ENCODE results near the gene FAU. TPM values are rescaled to one million over a fixed set of nuclear protein-coding genes. Genes with fewer than 3 reads are reported as not detected.

Gene FAU
- 697 and 738 TPM in 2 replicates for total RNA-seq
- long read RNA-seq, transcript FAU-207 (5 exons, 847 nt) = major isoform, 177 of 178 reads
- long read RNA-seq, partial matches to known transcripts = 0 of 178 reads
- long read RNA-seq, other reads (novel, unspliced or antisense) = 0 of 178 reads

- H3K9me3 Mint-ChIP-seq = no peaks in the 10 kb centered on the region
- H3K27me3 Mint-ChIP-seq (ENCODE audit: low read depth) = peaks cover 6% of the 10 kb centered on the region
- TF ChIP-seq, protein P1, sequence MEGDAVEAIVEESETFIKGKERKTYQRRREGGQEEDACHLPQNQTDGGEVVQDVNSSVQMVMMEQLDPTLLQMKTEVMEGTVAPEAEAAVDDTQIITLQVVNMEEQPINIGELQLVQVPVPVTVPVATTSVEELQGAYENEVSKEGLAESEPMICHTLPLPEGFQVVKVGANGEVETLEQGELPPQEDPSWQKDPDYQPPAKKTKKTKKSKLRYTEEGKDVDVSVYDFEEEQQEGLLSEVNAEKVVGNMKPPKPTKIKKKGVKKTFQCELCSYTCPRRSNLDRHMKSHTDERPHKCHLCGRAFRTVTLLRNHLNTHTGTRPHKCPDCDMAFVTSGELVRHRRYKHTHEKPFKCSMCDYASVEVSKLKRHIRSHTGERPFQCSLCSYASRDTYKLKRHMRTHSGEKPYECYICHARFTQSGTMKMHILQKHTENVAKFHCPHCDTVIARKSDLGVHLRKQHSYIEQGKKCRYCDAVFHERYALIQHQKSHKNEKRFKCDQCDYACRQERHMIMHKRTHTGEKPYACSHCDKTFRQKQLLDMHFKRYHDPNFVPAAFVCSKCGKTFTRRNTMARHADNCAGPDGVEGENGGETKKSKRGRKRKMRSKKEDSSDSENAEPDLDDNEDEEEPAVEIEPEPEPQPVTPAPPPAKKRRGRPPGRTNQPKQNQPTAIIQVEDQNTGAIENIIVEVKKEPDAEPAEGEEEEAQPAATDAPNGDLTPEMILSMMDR (conservative IDR thresholded peaks at IDR 0.05) = no peak
Observed at GRCh38 chr11:65121865-65122696, at the start of gene FAU, which contains the start of gene MRPL49. Gene FAU, minus strand, starts transcription at chr11:65122134. Its CDS starts 321 bp downstream, at chr11:65121813. Gene MRPL49, plus strand, starts transcription at chr11:65122321. Its CDS starts 26 bp downstream, at chr11:65122347.

GRCh38 chr11:65170058-65170534, 48.2 kb upstream of the FAU start, which contains the start of gene SPDYC:
Gene SPDYC, plus strand, starts transcription at chr11:65170233. Its CDS starts 1,125 bp downstream, at chr11:65171358.
- peak within 1 kb of the TSS; percentile 93 for H3K27ac Mint-ChIP-seq (ENCODE audit: unreplicated experiment)
- H3K4me1 Mint-ChIP-seq = peaks cover 10% of the 10 kb centered on the region
- DNase-seq (ENCODE audit: low read depth, low spot score) = no peak

More at GRCh38 chr11:65121865-65122696, at the start of gene FAU, which contains the start of gene MRPL49:
- peak; percentile 94 for DNase-seq (ENCODE audit: low read depth, low spot score)
- Mint-ChIP-seq H3K27ac (ENCODE audit: unreplicated experiment) (peak within 1 kb of the TSS; percentile 99), H3K36me3 (ENCODE audit: low read depth) (peaks cover 19% of the 10 kb centered on the region), H3K4me3 (peak within 1 kb of the TSS; percentile 100), H3K4me1 (peaks cover 46% of the 10 kb centered on the region)

GRCh38 chr11:65169164-65169641, 47.3 kb upstream of the FAU start:
- Mint-ChIP-seq H3K4me1 (peaks cover 7% of the 10 kb centered on the region), H3K9me3 (no peaks in the 10 kb centered on the region), H3K27ac (ENCODE audit: unreplicated experiment) (peak overlapping the region; percentile 93), H3K27me3 (ENCODE audit: low read depth) (no peaks in the 10 kb centered on the region), H3K4me3 (no peak overlapping the region), H3K36me3 (ENCODE audit: low read depth) (no peaks in the 10 kb centered on the region)
- TF ChIP-seq, protein P1 (conservative IDR thresholded peaks at IDR 0.05) = no peak
- no peak for DNase-seq (ENCODE audit: low read depth, low spot score)

More at GRCh38 chr11:65170058-65170534, 48.2 kb upstream of the FAU start, which contains the start of gene SPDYC:
- no peaks in the 10 kb centered on the region for H3K36me3 Mint-ChIP-seq (ENCODE audit: low read depth)
- H3K9me3 Mint-ChIP-seq = no peaks in the 10 kb centered on the region
- TF ChIP-seq, protein P1 (conservative IDR thresholded peaks at IDR 0.05) = no peak
- H3K27me3 Mint-ChIP-seq (ENCODE audit: low read depth) = no peaks in the 10 kb centered on the region
- H3K4me3 Mint-ChIP-seq = no peak within 1 kb of the TSS

DNA sequence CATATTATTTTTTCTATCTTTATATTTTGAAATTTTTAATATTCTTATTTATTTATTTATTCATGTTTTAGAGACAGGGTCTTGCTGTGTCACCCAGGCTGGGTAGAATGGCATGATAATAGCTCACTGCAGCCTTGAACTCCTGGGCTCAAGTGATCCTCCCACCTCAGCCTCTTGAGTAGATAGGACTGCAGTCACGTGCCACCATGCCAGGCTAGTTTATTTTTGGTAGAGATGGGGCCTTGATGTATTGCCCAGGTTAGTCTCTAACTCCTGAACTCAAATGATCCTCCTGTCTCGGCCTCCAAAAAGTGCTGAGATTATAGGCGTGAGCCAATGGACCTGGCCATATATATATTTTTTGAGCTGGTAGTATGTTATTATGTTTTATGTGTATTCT, 45.7 kb upstream of the FAU start:
- TF ChIP-seq, protein P1 (conservative IDR thresholded peaks at IDR 0.05) = no peak
- Mint-ChIP-seq H3K4me3 (no peak overlapping the region), H3K27ac (ENCODE audit: unreplicated experiment) (no peak overlapping the region), H3K9me3 (no peaks in the 10 kb centered on the region), H3K4me1 (peaks cover 3% of the 10 kb centered on the region), H3K36me3 (ENCODE audit: low read depth) (no peaks in the 10 kb centered on the region), H3K27me3 (ENCODE audit: low read depth) (no peaks in the 10 kb centered on the region)
- DNase-seq (ENCODE audit: low read depth, low spot score) = no peak

DNA sequence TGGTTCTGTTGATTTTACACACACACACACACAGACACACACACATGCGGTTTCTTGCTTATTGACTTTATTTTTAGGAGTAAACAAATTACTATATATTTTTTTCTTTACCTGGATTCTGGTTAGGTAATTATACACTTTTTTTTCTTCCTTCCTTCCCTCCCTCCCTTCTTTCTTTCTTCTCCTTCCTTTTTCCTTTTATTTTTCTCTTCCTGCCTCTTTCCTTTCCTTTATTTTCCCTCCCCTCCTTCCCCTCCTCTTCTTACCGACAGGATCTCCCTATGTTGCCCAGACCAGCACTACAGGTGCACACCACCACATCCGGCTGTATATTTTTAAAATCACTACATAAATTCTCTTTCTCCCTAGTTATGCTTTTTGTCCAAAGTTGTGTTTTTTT, 45.0 kb upstream of the FAU start:
- Mint-ChIP-seq H3K4me1 (peaks cover 3% of the 10 kb centered on the region), H3K9me3 (no peaks in the 10 kb centered on the region), H3K27me3 (ENCODE audit: low read depth) (no peaks in the 10 kb centered on the region), H3K36me3 (ENCODE audit: low read depth) (no peaks in the 10 kb centered on the region), H3K4me3 (no peak overlapping the region), H3K27ac (ENCODE audit: unreplicated experiment) (no peak overlapping the region)
- TF ChIP-seq, protein P1 (conservative IDR thresholded peaks at IDR 0.05) = no peak
- DNase-seq (ENCODE audit: low read depth, low spot score) = no peak

Data from neural crest cell (in vitro differentiated cells).